ENCODE data around the gene HNF1B.

Gene HNF1B

GRCh38 chr17:37743875-37744632 lies 805 bp downstream of the HNF1B start:
- TF ChIP-seq, protein P1, sequence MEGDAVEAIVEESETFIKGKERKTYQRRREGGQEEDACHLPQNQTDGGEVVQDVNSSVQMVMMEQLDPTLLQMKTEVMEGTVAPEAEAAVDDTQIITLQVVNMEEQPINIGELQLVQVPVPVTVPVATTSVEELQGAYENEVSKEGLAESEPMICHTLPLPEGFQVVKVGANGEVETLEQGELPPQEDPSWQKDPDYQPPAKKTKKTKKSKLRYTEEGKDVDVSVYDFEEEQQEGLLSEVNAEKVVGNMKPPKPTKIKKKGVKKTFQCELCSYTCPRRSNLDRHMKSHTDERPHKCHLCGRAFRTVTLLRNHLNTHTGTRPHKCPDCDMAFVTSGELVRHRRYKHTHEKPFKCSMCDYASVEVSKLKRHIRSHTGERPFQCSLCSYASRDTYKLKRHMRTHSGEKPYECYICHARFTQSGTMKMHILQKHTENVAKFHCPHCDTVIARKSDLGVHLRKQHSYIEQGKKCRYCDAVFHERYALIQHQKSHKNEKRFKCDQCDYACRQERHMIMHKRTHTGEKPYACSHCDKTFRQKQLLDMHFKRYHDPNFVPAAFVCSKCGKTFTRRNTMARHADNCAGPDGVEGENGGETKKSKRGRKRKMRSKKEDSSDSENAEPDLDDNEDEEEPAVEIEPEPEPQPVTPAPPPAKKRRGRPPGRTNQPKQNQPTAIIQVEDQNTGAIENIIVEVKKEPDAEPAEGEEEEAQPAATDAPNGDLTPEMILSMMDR (IDR thresholded peaks at IDR 0.05; ENCODE audit: borderline replicate concordance, insufficient read depth, low read depth, low read length) = no peak
- no peak overlapping the region for H3K4me3 ChIP-seq (ENCODE audit: low read depth, low read length)

GRCh38 chr17:37743612-37743874 lies 1.3 kb downstream of the HNF1B start:
- no peak overlapping the region for H3K4me3 ChIP-seq (ENCODE audit: low read depth, low read length)
- TF ChIP-seq, protein P1 (IDR thresholded peaks at IDR 0.05; ENCODE audit: borderline replicate concordance, insufficient read depth, low read depth, low read length) = no peak

DNA sequence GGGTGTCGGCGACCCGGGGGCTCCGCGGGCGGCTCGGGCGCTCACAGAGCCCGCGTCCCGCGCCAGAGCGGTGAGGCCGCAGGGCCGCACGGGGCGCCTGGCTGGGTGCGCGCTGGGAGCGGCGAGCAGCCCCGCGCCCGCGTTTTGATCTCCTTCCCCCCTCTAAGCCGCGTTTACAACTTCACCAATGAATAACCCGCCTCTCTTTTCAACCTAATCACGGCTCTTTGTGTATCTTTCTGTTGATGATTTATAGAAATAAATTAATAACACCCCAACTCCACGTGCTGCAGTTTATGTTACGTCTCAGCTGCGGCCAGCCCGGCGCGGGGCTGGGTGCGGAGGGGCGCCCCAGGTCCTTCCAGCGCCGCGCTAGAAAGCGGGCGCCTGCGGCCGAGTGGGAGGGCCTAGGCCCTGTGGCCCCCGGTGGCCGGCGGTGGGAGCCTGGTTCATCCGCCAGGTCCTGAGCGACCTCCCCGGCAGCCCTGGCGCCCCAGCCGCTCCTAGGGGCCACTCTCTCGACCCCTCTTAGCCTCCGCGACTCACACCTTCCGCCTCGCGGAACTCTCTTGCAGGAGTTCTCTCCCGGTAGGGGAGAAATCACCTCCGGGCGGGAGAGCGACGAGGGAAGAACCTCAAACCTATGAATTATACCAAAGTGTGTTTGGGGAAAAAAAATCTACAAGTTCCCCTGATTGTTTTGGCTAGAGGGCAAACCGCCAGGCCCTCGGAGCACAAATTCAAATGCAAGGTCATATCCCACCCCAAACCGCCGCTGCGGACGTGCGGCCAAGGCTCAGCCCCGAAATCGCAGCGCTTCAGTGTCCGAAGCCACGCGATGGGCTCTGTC lies 1.9 kb downstream of the HNF1B start:
- H3K4me3 ChIP-seq (ENCODE audit: low read depth, low read length) = no peak overlapping the region
- TF ChIP-seq, protein P1 (IDR thresholded peaks at IDR 0.05; ENCODE audit: borderline replicate concordance, insufficient read depth, low read depth, low read length) = no peak

GRCh38 chr17:37742116-37742761 lies 2.6 kb downstream of the HNF1B start:
- TF ChIP-seq, protein P1 (IDR thresholded peaks at IDR 0.05; ENCODE audit: borderline replicate concordance, insufficient read depth, low read depth, low read length) = no peak
- H3K4me3 ChIP-seq (ENCODE audit: low read depth, low read length) = no peak overlapping the region

DNA sequence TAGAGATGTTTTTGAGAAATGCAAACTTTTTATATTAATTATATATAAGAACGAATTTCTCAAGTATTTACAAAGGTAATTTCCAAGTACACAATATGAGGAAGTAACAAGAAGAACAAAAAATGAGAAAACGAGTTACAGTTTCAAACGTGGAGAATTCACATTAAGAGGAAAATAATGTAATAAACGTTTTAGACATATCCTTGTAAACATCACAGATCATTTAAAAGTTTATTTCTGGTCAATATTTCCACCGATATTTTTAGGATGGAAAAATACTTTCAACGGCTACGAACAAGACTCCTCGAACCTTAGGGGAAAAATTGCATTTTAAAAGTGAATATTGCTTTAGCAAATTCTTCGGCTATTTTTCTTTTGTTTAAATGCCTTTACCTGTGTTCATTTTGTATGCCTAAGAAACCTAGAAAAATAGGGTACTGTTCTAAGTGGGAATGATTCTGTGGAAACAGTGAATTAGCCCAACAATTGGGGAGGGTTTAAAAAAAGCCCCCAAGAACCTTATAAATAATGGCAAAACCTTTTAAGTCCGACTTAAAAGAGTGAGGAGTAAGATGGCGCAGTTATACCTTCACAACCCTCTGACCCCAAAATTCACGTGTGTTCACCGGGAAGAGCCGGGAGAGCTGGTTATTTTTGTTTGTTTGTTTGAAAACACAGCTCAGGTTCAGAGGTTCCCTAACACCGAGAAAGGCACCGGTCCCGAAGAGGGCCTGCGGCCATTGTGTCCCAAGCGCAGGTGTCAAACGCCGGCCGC lies 3.3 kb downstream of the HNF1B start:
- TF ChIP-seq, protein P1 (IDR thresholded peaks at IDR 0.05; ENCODE audit: borderline replicate concordance, insufficient read depth, low read depth, low read length) = no peak
- no peak overlapping the region for H3K4me3 ChIP-seq (ENCODE audit: low read depth, low read length)

GRCh38 chr17:37740915-37741314 lies 3.9 kb downstream of the HNF1B start:
- no peak overlapping the region for H3K4me3 ChIP-seq (ENCODE audit: low read depth, low read length)
- TF ChIP-seq, protein P1 (IDR thresholded peaks at IDR 0.05; ENCODE audit: borderline replicate concordance, insufficient read depth, low read depth, low read length) = no peak
